ENCODE data around the gene L3MBTL1.

DNA sequence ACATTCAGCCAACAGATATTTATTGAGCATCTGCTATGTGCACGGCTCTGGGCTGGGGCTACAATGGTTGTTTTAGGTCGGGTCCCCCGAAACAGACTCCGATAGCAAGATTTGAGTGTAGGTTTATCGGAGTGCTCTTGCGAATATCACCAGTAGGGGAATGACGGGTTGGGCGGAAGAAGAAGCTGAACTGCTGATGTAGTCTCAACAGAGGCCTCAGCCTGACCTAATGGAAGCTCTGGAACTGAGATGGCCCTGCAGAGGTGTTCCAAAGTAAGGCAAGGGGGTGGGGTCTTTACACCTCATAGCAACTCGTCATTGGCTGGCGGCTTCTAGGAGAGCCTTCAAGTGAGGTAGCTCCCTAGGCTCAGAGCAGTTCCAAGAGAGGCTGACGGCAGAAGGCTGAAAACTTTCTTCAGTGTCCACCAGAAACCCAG, 1.1 kb downstream of the L3MBTL1 start:
- TF ChIP-seq, protein P1, sequence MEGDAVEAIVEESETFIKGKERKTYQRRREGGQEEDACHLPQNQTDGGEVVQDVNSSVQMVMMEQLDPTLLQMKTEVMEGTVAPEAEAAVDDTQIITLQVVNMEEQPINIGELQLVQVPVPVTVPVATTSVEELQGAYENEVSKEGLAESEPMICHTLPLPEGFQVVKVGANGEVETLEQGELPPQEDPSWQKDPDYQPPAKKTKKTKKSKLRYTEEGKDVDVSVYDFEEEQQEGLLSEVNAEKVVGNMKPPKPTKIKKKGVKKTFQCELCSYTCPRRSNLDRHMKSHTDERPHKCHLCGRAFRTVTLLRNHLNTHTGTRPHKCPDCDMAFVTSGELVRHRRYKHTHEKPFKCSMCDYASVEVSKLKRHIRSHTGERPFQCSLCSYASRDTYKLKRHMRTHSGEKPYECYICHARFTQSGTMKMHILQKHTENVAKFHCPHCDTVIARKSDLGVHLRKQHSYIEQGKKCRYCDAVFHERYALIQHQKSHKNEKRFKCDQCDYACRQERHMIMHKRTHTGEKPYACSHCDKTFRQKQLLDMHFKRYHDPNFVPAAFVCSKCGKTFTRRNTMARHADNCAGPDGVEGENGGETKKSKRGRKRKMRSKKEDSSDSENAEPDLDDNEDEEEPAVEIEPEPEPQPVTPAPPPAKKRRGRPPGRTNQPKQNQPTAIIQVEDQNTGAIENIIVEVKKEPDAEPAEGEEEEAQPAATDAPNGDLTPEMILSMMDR (IDR thresholded peaks at IDR 0.05) = no peak
- no peak for TF ChIP-seq POLR2A (IDR thresholded peaks at IDR 0.05)

Measured in testis (tissue), 2 donors.